K562 (cell line): ENCODE measurements around the gene SLC18A3. TPM values are rescaled to one million over a fixed set of nuclear protein-coding genes. Genes with fewer than 3 reads are reported as not detected.

ENCODE experiments used
- ATAC-seq: fragments of 200-7000 bp; cut with Tn5 transposase; 3 replicates; pipeline ENCODE4 v1.9.1; 2020; ENCODE audit warnings: moderate library complexity
- BruUV-seq: library from RNA; stranded (reverse); fragments of 400-500 nt; replicated peaks from 2 replicates; lab custom pipeline; 2021; lab: Mats Ljungman, UMichigan
- CTCF ChIA-PET: fragments of 300-600 bp; formaldehyde crosslinking; extraction: SDS; loops from one replicate; lab custom pipeline; 2021; ENCODE audit warnings: low intra/inter-chr PET ratio; lab: Yijun Ruan, JAX
- POLR2A ChIA-PET: fragments of 300-600, 350-650 bp; sonication (Branson Sonifier 250); formaldehyde crosslinking; extraction: SDS; loops from one replicate; lab custom pipeline; 2021; ENCODE audit warnings: antibody characterized with exemption, inconsistent platforms; lab: Yijun Ruan, JAX
- DNase-seq, 4 experiments: peaks; one replicate each; pipeline versions ENCODE4 v3.0.0 to v3.0.0-alpha.2; 2011 to 2018; ENCODE audit warnings: low spot score in 3 of 4, mixed read lengths in 3 of 4; ENCODE audit errors: extremely low read depth in 1 of 4
- FAIRE-seq: peaks from 2 replicates; lab custom pipeline; 2011; peaks lifted over from hg19 to GRCh38; lab: Jason Lieb, UNC
- H2AFZ ChIP-seq: 2 replicates; pipeline ENCODE4 v1.6.0; 2011; ENCODE audit warnings: low read depth, low read length, control low read depth, inconsistent platforms
- H3K27ac ChIP-seq: fragments of 200-600 bp; 3 replicates; pipeline ENCODE4 v1.8.0; 2011; ENCODE audit warnings: low read depth, mild to moderate bottlenecking, control low read depth, inconsistent platforms, low read length, moderate library complexity, mixed read lengths; ENCODE audit errors: extremely low read depth
- H3K27me3 ChIP-seq, 2 experiments: fragments of 300-600 bp in 1 of 2; 2 replicates in 1 of 2; 3 replicates in 1 of 2; pipeline versions ENCODE4 v1.6.0 to v1.8.0; 2011; ENCODE audit warnings: inconsistent platforms in 2 of 2, low read length in 2 of 2, mild to moderate bottlenecking in 1 of 2, mixed read lengths in 1 of 2, moderate library complexity in 1 of 2; ENCODE audit not compliant: control insufficient read depth in 2 of 2, insufficient read depth in 2 of 2
- H3K36me3 ChIP-seq: fragments of 300-600 bp; 3 replicates; pipeline ENCODE4 v1.8.0; 2011; ENCODE audit warnings: mild to moderate bottlenecking, low read length, inconsistent platforms; ENCODE audit not compliant: control insufficient read depth, insufficient read depth
- H3K4me1 ChIP-seq, 2 experiments: fragments of 200-600 bp in 1 of 2; replicated peaks in 1 of 2; 2 replicates in 1 of 2; 3 replicates in 1 of 2; pipeline versions ENCODE4 v1.5.1 to v1.8.0; 2011; ENCODE audit warnings: inconsistent platforms in 2 of 2, low read length in 2 of 2, mild to moderate bottlenecking in 1 of 2, mixed read lengths in 1 of 2, moderate library complexity in 1 of 2; ENCODE audit not compliant: control insufficient read depth in 2 of 2, insufficient read depth in 2 of 2
- H3K4me2 ChIP-seq: 2 replicates; pipeline ENCODE4 v1.6.1; 2011; ENCODE audit warnings: low read length, control low read depth, inconsistent platforms, mixed read lengths; ENCODE audit not compliant: insufficient read depth
- H3K4me3 ChIP-seq: fragments of 200-600 bp; sonication (generic), shearing (Covaris generic); 2 replicates; pipeline ENCODE4 v1.5.1; 2016; ENCODE audit warnings: control low read depth, inconsistent platforms
- H3K79me2 ChIP-seq: fragments of 200-600 bp; 3 replicates; pipeline ENCODE4 v1.8.0; 2011; ENCODE audit warnings: low read length, inconsistent platforms; ENCODE audit not compliant: control insufficient read depth, insufficient read depth
- H3K9ac ChIP-seq, 2 experiments: 2 replicates each; pipeline versions ENCODE4 v1.6.0 to v1.6.1; 2011; ENCODE audit warnings: low read depth in 2 of 2, low read length in 2 of 2, control low read depth in 1 of 2, inconsistent platforms in 1 of 2, mild to moderate bottlenecking in 1 of 2, mixed read lengths in 1 of 2; ENCODE audit not compliant: insufficient read depth in 1 of 2
- H3K9me1 ChIP-seq: one replicate; pipeline ENCODE4 v1.6.0; 2011; ENCODE audit warnings: inconsistent platforms, mild to moderate bottlenecking, low read length, moderate library complexity; ENCODE audit not compliant: control insufficient read depth, insufficient read depth
- H3K9me3 ChIP-seq: replicated peaks from 2 replicates; pipeline ENCODE4 v1.5.1; 2011; ENCODE audit warnings: low read depth, low read length, inconsistent platforms; ENCODE audit not compliant: control insufficient read depth, insufficient read depth
- H4K20me1 ChIP-seq: replicated peaks from 2 replicates; pipeline ENCODE4 v1.6.1; 2011; ENCODE audit warnings: low read length, inconsistent platforms, mixed read lengths; ENCODE audit not compliant: control insufficient read depth, insufficient read depth
- EHMT2 ChIP-seq: fragments of 450-650 bp; IDR thresholded peaks from 2 replicates; pipeline ENCODE4 v1.6.1; 2018; ENCODE audit warnings: antibody characterized with exemption
- HNRNPL ChIP-seq: fragments of 200-400 bp; formaldehyde crosslinking; IDR thresholded peaks from 2 replicates; pipeline ENCODE4 v1.6.1; 2017; ENCODE audit warnings: low read depth, mild to moderate bottlenecking, low read length
- MYNN ChIP-seq, 2 experiments: sonication (generic); formaldehyde crosslinking in 1 of 2; IDR thresholded peaks; 2 replicates each; pipeline versions ENCODE4 v1.5.0 to v1.6.1; 2016 to 2020; ENCODE audit warnings: antibody characterized with exemption in 1 of 2, missing genetic modification reagents in 1 of 2
- SRSF9 ChIP-seq: fragments of 200-400 bp; formaldehyde crosslinking; IDR thresholded peaks from 2 replicates; pipeline ENCODE4 v1.6.1; 2017; ENCODE audit warnings: low read depth, low read length, borderline replicate concordance
- ZEB2 ChIP-seq: fragments of 450-650 bp; IDR thresholded peaks from 2 replicates; pipeline ENCODE4 v1.6.1; 2016
- ZNF318 ChIP-seq, 2 experiments: fragments of 450-650 bp; IDR thresholded peaks; 2 replicates each; pipeline ENCODE4 v1.6.1; 2016; ENCODE audit warnings: mild to moderate bottlenecking in 2 of 2, borderline replicate concordance in 1 of 2, low read depth in 1 of 2, moderate library complexity in 1 of 2
- WGBS: fragments of 100-300 bp; shearing (Covaris generic); methylation state at CpG from one replicate; pipeline ENCODE4 v1.1.6; 2016; ENCODE audit warnings: low coverage, mixed read lengths; ENCODE audit not compliant: insufficient coverage; ENCODE audit errors: missing lambda C conversion rate; 5-methylcytosine and 5-hydroxymethylcytosine counted together
- in situ Hi-C: fragments of 300-500 bp; cut with MboI; formaldehyde crosslinking; loops from 4 replicates; pipeline ENCODE4 v1.15.0; 2018; ENCODE audit warnings: inconsistent platforms, mixed read lengths
- intact Hi-C: fragments of 100-400 bp; cut with micrococcal nuclease; formaldehyde crosslinking; loops from 2 replicates; pipeline ENCODE4 v1.14.2; 2022
- polyA plus RNA-seq, 8 experiments: library from polyadenylated mRNA; depleted of rRNA in 4 of 8; stranded (reverse) in 5 of 8; unstranded in 3 of 8; fragments of >200 nt; fragmentation: Nextera tagmentation in 2 of 8; fragmentation: Illumina TruSeq in 1 of 8; extraction: Ambion mirVana in 2 of 8; extraction: Trizol in 1 of 8; gene quantifications; 2 replicates each; pipeline versions ENCODE4 v1.2.1 to v1.2.3, GENCODE V29; 2011 to 2014; ENCODE audit warnings: inconsistent platforms in 1 of 8, missing spikeins in 1 of 8
- total RNA-seq, 7 experiments: library from RNA; depleted of rRNA in 6 of 7; stranded (reverse); fragments of >200 nt in 6 of 7; fragmentation: Illumina TruSeq in 2 of 7; extraction: Trizol in 2 of 7; gene quantifications; 2 replicates each; pipeline versions ENCODE4 v1.2.1 to v1.2.3, GENCODE V29; 2011 to 2021; ENCODE audit warnings: low replicate concordance in 1 of 7

The SLC18A3 gene
- total and polyA plus RNA-seq, 9 of the 15 experiments (the other 6 are each of a cell fraction or from before 2014, with no cell fraction given): not detected

DNA sequence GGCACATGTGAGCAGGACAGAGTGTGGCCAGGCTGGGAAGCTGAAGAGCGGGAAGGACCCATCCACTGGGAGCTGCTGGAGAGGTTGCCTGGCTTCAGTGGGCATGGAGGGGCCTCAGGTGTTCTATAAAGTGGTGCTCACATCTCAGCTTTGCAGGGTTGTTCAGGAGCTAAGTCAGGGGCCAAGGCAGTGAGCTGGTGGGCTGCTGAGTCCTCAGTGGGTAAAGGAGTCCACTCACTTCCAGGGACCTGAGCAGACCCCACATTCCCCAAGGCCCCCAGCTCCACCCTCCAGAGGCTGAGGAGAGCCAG, 40.6 kb downstream of the SLC18A3 start:
- intact Hi-C loops (no loop called here), in situ Hi-C loops (no loop called here)
- DNase-seq (no peak), FAIRE-seq (no peak), ATAC-seq (no peak)
- Histone ChIP-seq H3K9ac (no peak overlapping the region), H3K4me2 (no peak overlapping the region), H3K4me3 (no peak overlapping the region), H3K79me2 (no peaks in the 10 kb centered on the region), H4K20me1 (peaks cover 14% of the 10 kb centered on the region), H3K27me3 (peaks cover 34 to 80% of the 10 kb centered on the region in 2 experiments; a peak in 4 of 5 replicates), H3K9me3 (no peaks in the 10 kb centered on the region), H3K9me1 (no peaks in the 10 kb centered on the region), H3K27ac (no peak overlapping the region), H3K4me1 (peaks cover 0 to 7% of the 10 kb centered on the region in 2 experiments; a peak in 1 of 5 replicates), H3K36me3 (no peaks in the 10 kb centered on the region), H2AFZ (no peak overlapping the region)
- ChIA-PET POLR2A (interaction anchor here (0.6 kb wide), 1 partner anchor 978 kb away, joined by 3 read pairs; no protein-coding TSS in a partner anchor), CTCF (no interaction called here)
- TF ChIP-seq ZEB2 (no peak), EHMT2 (no peak), SRSF9 (no peak), HNRNPL (no peak), ZNF318 (IDR thresholded peaks at IDR 0.05; ENCODE audit: borderline replicate concordance in 1 of 2, low read depth in 1 of 2) (no peak), MYNN (IDR thresholded peaks at IDR 0.05) (no peak), MYNN (CRISPR knock-in tag; IDR thresholded peaks at IDR 0.05) (no peak)
- BruUV-seq: no TSS peak
- WGBS: 0% methylated on average over 1 of the region's 1 CpG
